HG03097 (cell line): ENCODE results near the gene PRAC1.

Experiments
- ATAC-seq: cut with Tn5 transposase; IDR thresholded peaks from one replicate; pipeline ENCODE4 v1.9.1; 2021; ENCODE audit not compliant: unreplicated experiment, low FRiP score

Gene PRAC1

DNA sequence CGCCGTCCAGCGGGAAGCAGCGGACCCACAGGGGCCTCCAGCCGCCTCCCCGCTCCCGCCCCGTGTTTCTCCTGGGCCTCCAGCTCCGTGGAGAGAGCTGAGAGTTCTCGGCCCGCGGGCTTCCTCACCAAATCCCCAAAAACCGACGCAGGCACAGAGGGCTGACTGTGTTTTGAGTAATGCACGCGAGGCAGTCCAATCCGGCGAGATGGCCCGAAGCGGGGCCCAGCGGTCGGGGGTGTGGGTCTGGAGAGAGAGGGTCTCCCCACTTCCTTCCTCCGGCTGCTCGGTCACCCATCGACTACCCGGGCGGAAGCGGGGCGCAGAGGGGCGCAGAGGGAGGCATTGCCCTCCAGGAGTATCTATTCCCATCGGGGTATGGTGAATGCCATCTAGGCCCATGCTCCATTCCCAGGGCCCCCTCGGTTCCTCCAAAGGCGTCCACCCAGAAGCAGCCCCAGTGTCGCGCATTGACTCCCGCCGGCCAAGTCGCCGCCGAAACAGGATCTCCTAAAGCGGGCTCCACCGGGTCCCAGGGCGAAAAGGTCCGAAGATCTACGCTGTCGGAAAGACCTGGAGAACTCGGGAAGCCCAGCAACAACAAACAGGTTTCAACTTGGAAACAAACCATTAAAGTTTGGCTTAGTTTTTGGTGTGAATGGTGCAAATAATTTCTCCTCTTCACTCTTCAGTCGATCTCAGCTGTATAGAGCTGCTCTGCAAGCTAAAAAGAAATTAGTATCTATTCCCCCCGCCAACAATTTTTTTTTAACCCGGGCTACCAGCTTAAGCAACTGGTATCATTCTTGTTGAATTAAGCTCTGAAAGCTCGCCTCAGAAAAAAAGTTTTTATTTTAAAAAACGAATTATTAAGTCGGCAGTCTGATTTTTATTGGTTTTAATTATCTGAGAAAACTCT lies 25.4 kb upstream of the PRAC1 start:
- ATAC-seq, result no peak

DNA sequence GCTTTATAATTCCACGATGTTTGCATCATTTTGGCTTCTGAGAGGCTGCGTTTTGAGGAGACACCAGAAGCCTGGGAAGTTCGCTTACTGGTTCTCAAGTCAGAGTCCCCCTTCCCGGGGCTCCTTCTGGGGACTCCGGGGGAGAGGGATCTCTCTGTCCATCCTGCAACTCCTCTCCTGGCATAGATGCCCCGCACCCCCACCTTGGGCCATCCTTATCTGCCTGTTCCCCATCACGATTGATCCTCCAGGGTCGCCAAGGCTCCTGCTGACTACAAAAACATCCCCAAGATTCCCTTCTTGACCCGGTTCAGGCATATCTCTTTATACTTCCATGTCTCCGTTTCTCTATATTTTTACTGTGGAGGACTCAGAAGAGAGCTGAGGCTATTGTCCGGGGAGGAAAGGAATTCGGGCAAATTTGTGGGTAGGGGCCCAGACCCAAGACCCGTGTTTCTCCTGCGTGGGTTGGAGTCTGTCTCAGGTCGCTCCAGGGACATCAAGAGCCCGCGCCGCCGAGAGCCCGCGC lies 24.7 kb upstream of the PRAC1 start:
- ATAC-seq, result no peak

DNA sequence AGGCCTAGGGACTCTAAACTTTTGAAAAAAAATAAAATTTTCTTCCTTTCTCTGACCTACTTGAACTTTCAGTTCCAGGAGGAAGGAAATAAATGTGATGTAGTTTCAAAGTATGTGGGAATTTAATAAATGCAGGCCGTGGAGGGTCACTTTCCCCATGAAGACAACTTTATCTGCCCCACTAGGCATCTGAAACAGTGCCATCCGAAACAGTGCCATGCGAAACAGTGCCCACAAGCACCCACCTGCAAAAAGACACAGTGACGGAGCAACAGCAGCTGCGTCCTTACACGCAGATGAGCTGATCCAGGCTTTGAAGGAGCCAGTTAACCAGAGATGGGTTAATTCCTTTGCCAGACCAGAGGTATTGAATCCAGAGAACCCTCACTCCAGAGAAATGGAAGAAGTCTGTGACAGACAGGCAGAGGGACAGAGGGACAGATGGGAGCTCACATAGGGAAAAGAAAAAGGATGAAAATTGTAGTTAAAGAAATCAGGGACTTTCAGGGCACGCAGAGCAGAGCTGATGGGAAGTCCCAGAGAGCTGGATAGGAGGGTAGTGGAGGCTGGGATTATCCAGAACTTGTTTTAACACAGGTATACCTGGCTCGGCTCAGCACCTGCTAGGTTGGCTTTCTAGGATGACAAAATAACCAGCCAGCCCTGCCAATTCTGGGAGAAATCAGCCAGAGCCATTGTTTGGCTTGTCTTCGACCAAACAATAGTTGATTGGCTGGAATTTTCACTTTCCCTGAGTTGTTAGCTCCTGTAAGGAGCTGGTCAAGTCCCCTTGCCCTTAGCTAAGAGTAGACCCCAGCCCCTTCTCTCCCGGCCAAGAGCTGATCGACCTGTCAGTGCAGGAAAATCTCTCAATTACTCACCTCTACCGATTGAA lies 23.3 kb upstream of the PRAC1 start:
- no peak for ATAC-seq

DNA sequence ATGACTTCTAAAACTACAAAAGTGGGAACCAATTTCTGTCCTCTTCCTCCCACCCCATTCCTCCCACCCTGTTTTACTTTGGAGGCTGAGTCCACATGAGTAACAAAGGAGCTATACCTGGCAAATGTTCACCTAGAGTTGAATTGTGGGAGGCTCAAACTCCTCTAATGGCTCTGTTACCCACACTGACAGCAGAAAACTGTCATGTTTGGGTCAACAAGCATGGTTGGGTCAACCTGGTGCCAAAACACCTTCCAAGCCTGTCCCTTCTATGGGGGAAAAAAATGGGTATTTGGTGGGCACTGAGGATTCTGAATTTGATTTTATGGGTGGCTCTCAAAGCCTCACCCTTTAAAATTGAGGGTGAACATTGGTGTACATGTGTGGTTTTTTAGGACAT lies 18.2 kb upstream of the PRAC1 start:
- no peak for ATAC-seq

DNA sequence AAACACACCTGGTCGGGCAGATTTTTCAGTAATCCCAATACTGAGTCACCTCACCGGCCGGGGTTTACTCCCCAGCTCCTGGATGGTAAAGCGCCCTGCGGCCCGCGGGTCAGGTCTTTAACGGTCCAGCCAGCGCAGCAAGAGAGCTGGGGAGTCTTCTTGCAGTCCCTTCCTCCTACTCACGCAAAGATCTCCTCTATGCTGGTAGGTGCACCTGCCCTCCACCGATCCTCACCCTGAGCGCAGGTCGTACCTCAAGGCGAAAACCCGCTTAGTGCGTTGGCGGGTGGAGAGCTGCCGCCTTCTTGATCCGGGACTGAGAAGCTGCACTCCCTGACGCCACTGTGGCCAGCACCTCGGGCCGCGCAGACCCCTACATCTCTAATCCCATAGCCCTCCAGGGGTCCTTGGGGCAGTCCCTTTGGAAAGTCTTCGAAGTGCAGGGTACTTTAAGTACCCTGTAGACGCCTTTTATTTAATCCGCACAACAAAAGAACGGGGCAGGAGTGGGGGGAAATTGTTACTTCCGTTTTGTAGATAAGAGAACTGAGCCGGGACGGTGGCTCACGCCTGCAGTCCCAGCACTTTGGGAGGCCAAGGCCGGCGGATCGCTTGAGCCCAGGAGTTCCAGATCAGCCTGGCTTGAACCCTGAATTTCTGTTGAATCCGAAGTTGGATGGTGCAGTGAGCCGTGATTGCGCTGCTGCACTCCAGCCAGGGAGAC lies 16.6 kb upstream of the PRAC1 start:
- no peak for ATAC-seq

DNA sequence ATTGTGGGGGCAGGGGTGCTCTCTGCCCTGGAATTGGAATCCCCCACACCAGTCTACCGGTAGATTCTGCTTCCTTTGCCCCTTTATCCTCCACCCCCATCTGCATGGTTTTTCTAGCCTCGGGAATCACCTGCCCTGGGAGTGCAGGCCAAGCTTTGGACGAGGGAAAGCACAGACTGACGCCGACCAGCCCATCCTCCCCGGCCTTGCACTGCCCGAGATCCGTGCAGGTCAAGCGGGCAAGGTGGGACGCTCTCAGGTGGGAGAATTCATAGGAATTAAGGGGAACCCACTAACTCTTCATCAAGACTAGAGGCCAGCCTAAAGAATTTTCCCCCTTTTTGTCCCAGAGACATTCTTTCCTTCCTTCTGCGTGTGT lies 16.1 kb upstream of the PRAC1 start:
- ATAC-seq, result no peak

DNA sequence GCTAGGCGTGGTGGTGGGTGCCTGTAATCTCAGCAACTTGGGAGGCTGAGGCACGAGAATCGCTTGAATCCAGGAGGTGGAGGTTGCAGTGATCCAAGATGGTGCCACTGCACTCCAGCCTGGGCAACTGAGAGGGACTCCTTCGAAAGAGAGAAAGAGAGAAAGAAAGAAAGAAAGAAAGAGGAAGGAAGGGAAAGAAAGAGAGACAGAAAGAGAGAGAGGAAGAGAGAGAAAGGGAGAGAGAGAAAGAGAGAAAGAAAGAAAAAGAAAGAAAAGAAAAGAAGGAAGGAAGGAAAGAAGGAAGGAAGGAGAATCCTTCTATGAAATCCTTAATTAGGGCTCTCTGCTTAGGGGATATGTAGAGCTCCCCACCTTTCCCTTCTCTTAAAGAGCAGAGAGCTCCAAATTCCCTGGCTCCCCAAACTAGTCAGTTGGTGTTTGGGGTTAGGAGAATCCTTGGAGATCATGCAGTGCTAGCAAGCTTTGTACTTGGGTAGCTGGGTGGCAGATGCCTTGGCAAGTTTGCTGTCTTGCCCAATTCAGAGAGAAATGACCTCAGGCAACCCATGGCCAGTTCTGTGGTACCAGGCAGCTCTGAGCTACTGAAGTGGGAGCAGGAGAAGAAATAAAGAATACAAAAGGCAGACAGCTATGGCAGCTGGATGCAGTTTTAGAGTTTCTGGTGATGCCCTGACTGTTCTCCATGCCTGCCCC lies 15.2 kb upstream of the PRAC1 start:
- ATAC-seq, result no peak

DNA sequence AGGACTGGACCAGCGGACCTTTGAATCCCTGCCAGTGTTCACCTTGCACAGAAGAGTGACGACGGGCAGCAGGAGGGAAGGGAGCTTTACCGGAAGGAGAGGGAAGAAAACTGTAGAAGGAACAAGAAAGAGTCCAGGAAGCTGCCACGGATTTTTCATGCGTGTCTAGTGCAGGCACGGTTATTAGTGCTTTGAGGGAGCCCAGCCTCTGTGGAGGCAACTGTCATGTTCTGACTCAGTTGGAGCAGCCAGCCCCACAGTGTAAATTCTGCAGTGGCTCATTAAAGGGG lies 12.7 kb upstream of the PRAC1 start:
- ATAC-seq, result no peak

DNA sequence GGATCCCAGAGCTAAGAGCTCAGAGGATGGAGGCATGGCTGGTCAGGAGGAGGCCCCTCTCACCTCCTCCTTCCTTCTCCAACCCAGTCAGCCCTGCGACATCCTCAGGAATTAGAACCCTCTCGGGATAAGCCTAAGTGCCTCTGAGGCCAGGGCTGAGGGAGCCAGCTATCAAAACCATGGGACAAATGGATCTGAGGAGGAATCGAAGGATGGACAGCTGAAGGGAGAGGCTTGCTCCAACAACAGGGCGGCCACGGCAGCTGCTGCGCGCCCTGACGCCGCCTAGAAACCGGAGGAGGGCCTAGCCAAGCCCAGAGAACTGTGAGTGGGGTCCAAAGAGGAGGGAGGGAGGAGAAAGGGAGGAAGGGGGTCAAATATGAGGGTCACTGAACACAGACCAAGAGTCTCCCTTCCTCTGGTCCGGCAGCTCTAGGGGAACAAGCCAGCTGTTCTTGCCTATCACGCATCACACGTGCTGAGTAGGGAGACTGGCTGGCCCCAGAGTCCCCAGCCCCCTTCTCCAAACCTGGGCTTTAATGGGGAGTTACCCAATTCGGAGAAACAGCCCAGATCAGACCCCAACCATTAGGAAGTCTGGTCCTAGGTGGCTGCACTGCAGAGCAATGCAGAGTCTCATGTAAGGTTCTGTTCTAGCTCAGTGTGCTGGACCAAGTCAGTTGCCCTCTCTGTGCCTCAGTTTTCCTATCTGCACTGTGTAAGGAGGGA lies 12.2 kb upstream of the PRAC1 start:
- no peak for ATAC-seq

DNA sequence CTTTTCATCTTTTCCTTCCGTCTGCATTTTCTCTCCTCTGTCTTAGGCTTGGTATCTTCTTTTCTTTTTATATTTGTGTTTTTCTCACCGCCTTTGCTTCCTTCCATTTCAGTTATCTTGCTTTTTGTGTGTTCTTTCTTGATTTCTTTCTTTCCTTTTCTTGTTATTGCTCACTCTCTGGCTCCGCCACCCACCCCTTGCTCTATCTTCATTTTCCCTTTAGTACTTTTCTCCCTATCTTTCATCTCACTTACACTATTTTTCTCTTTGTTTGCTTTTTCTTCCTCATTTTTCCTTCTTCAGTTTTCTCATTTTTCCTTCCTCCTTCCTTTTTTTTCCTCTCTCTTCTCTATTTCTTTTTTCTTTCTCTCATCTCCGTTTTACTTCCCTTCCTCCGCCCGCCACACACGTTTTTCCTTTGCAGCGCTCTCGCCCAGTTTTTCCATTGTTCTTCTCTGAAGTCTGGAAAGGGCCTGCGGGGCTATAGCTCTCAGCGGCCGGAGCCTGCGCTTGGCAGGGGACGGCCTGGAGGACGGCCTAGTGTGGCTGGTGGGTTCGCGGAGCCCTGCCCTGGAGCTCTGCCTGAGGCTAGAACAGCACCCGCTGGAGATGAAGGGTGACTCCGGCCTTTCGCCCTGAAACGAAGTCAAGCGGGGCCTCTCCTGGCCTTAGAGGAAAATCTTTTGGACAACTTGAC lies 11.5 kb upstream of the PRAC1 start:
- no peak for ATAC-seq

DNA sequence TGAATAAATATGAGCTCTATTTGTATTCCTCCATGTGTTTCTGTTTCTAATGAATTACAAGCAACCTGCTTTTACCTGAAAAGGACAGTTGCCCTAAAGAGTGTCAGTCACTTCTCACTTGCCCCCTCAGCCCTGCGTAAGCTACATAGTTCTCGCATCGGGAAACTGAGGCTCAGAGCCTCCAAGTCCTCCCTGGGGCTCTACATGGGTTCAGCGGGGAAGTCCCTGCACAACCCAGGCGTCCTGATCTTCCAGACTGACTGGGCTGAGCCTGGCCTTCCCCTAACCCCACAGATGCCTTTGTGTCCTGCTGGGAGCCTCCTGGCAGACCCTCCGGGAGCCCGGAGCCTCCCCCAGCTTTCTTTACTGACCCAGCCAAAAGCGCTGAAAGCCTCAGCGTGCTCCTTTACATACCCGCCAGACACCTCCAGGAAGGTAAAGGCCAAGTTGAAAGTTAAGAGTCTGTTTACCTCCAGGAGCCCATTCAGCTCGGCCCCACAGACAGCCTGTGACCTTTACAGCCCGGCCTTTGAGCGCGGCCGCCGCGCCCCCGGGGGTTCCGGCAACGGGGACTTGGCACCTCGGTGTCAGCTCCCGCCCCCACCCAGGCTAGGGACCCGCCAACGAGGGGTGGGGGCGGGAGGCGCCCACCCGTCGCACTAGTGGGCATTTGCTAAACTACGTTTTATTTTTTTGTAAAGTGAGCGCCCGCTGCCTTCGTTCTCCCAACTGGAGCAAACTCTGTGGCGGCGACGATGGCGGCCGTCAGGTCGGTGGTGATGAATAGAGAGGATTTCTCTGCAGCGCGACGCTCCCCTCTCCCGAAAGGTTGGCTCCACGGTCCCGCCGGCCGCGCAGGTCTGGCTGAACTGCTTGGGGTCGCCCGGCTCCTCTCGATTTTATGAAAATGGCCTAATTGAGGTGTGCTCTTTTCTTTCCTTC lies 10.6 kb upstream of the PRAC1 start:
- ATAC-seq, result no peak

DNA sequence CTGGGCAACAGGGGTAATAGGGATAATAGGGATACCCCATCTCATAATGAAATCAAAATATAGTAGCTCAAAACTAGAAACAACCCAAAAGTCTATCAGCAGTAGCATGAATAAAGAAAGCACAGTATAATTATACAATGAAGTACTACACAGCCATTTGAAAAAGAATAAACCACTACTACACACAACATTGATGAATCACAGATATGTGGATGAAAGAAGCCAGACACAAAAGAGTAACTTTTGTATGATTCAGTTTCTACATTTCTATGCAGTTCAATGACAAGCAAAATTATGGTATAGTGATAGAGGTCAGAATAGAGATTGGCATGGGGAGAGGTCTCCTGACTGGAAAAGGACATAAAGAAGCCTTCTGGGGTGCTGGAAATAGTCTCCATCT lies 9.0 kb upstream of the PRAC1 start:
- no peak for ATAC-seq

DNA sequence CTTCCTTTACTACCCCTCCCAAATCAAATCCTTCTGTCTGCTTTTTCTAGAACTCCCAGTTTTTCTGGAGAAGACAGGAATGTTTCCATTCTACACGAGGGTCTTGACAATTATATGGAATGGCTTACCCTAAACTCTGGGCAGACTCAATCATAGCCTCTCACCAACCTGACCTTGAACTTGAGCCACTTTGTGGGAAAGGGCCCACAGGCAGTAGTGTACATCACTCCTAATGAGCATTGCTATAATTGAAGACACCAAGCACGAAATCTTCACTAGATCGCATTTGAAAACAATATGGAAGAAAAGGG lies 7.9 kb upstream of the PRAC1 start:
- ATAC-seq, result no peak

DNA sequence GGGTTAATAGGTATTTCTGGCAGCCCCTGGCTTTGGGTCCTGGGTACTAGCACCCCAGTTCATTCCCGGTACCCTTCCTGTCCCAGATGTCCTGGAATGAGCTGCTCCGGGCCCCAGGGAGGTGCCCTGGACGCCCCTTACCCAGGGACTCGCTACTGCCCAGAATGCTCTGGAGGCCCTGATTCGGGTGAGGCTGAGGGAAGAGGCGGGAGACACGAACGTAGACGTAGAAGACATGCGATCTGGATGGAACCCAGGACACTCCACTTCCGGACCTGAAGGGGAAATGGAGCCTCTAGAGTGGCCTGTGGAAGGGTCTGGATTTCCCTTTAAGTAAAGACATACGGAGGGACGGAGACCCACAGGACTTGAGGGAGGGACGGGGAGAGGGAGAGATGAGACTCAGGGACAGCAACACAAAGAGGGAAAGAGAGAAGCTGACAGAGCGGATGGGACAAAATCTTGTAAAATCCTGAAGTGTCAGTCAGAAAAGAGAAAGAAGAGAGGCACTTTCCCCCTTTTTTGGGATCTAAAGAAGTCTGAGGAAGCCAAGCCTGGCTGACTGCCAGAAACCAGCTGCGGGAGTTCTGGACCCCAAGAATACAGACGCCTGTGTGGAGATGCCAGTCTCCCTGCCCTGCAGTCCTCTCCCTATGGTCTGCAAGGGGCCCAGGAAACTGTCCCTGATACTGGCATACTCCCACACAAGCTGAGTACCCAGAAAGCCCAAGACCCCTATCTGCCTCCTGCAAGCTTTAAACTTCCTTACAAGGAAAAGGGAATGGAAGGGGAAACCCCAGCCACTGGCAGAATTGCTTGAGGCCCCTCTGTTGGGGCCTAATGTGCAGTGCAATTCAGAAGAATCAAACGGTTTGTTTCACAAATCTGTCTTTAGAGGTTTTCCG lies 7.3 kb upstream of the PRAC1 start:
- ATAC-seq, result no peak

DNA sequence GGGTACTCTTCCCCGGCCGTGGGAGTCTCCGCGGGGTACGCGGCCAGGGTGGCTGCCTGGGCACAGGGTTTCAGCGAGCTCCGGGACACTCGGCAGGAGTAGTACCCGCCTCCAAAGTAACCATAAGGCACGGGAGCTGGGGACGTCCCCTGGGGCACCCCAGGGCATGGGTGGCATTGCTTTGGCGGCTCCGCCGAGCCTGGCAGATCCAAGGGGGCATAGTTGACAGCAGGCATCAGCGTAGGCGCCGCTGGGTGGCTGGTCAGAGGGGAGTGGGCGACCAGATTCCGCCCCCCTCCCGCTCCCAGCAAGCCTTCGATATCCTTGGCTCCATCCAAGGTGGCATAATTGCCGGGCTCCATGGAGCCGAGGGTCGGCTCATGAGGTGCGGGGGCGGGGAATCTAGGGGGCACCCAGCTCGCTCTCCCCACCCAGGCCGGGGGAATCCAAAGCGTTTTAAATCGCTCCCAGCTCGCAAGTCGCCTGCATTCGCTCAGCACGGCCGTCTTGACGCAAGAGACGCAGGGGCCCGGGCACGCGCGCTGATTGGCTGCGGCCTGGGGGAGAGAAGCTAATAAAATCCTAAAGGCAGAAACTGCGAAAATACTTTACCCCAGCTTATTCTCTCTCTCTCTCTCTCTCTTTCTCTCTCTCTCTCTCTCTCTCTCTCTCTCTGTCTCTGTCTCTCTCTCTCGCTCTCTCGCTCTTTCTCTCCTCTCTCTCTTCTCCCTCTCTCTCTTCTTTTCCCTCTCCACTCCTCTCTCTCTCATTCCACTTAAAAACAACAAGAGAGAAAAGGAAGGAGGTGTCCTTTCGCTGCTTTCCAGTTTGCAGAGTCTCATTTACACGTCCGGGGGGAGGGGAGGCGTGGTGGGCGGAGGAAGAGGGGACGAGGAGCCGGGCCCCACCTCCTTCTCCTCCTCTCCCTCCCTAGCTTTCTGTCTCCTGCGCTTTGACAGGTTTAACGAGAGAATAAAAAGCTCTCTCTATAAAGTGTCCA lies 6.2 kb upstream of the PRAC1 start, which contains the start of gene HOXB13:
TSS of gene HOXB13 (minus strand) at position 519 of the 1,000 bp plus-strand sequence. CDS start at position 362, 157 bp downstream.
- no peak for ATAC-seq
